HG03159 (cell line): ENCODE measurements around the gene PLXNA1.

Experiments
- ATAC-seq: cut with Tn5 transposase; IDR thresholded peaks from one replicate; pipeline ENCODE4 v1.9.1; 2021; ENCODE audit warnings: mild to moderate bottlenecking, moderate library complexity; ENCODE audit not compliant: unreplicated experiment

The PLXNA1 gene

DNA sequence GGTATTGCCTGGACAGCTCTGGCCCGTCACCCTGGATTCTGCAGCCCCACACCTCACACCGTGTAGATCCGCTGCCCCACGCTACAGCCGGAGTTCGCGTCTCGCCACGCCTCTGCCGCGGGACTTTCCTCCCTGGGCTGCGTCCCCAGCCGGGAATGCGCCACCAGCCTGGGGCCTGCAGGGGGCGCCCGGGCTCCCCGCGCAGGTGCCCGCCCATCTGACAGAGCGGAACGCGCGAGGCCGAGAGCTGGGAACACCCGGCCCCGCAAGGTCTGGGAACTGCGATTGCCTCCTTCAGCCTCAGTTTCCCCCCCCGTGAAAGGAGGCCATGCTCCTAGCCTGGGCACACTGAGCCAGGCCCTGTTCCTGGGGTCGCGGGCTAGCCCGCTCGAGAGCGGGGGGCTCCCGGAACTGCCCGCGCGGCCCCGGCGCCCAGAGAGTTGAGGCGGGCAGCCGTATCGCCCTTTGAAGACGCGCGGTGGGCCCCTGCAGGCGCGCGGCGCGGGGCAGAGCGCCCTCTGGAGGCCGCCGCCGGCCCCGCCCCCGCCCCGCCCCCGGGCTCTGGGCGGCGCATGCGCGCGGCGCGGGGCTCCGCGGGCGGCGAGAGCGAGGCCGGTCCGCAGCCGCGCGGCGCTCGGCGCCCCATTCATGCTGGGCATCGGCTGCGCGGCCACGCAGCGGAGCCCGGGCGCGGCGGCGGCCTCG, at the start of gene PLXNA1:
Gene PLXNA1 (plus strand): TSS at position 645 of the 705 bp plus-strand sequence. CDS start 5,479 bp downstream, outside the sequence.
- peak; percentile 58 for ATAC-seq

DNA sequence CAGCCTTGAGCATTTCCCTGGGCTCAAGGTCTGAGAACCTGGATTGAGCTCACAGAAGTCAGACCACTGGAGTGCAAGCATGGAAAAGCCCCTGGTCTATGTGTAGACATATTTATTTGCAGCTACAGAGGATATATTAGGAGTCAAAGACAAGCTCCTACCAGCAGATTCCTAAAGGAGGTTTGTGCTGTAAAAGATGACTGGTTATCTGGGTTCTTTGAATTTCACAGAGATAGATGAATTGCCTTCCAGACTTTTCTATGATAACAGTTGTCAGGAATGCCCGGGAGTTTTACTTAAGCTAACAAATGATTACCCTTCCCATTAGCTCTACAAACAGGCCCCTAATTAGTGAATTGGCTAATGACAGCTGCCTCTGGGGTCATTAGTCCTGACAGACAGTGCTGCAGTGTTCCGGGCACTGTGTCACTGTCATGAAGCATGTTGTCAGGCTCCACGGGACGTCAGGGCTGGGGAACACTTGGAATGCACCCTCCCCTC, 48.8 kb upstream of the PLXNA1 start:
- no peak for ATAC-seq

DNA sequence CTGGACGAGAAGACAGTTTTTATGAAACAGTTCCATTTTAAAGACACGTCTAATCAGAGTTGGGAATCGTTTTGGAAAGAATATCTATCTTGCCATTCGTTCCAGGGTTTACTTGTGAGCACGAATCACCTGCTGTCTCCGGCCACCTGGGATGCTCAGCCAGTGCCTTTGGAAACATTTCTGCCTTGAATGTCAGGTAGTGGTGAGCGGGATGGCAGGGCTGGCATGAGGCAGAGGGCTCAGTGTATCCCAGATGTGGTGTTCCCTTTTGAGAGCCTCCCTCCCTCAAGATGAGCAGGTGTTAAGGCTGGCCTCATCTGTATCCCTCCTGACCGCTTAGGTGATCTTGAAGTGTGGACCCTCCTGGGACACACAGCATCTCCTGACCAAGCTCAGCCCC, 47.9 kb upstream of the PLXNA1 start:
- no peak for ATAC-seq

- no peak for ATAC-seq
Measured at GRCh38 chr3:126935756-126936509, 47.0 kb upstream of the PLXNA1 start.

DNA sequence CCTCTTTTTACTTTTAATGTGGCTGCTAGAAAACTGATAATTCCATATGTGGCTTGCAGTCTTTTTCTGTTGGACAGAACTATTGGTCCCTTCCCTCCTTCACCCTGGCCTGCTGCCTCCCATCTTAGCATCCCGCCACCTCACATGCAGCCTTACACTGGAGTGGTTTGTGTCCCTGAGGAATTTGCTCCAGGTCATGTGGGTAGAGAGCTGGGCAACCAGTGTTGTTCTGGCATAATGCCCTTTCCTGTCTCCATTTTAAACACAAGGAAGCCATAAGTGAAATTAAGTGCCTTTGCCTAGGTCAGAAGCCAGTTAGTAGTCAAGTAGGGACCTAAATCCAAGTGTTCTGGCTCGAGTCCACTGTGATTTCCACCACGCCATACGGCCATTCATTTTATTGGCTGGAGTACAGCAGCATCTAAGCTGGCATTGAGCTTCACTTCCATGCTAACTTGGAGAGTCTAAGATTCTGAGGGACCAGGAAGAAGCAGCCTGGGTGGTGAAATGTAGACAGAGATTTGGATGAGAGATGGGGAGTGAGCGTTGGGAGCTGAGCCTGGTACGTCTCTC, 46.0 kb upstream of the PLXNA1 start:
- no peak for ATAC-seq

GRCh38 chr3:126937533-126937932, 45.4 kb upstream of the PLXNA1 start:
- ATAC-seq, result no peak

- no peak for ATAC-seq
Measured at GRCh38 chr3:126937973-126938372, 44.9 kb upstream of the PLXNA1 start.

DNA sequence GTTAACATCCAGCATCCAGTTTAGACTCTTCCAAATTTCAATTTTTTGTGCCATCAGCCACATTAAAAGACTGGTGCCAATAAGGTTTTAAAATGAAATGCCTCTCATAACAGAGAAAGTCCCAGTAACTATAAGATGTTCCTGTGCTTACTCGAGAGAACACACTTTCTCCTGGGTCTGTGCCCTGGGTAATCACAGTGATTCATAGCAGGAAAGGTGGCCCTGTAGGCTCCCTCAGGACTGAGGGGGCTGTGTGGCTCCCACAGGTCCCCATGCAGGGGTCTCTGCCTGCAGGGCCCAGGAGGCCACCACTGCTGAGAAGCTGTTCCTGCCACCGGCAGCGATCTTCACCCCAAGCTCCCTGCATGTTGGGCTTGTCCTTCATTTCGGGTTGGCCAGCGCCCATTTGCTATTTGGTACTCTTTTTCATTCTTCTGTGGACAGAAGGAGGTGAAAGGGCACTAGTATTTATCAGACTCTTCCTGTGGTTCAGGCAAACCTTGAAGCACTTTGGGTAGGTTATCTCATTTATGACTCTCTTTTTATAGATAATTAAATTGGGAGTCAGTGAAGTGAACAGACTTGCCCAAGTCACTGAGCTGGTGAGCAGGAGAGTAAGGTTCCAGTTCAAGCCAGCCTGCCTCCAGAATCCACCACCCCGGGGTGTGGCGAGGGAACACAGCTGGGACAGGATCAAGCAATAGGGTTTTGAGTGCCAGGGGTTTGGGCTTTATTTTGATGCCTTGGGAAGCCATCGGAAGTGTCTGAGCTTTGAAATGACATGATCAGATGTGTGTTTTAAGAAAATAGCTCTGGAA, 44.2 kb upstream of the PLXNA1 start:
- ATAC-seq, result no peak

GRCh38 chr3:126939338-126939718, 43.6 kb upstream of the PLXNA1 start:
- ATAC-seq, result no peak

GRCh38 chr3:126939733-126940132, 43.2 kb upstream of the PLXNA1 start:
- no peak for ATAC-seq

DNA sequence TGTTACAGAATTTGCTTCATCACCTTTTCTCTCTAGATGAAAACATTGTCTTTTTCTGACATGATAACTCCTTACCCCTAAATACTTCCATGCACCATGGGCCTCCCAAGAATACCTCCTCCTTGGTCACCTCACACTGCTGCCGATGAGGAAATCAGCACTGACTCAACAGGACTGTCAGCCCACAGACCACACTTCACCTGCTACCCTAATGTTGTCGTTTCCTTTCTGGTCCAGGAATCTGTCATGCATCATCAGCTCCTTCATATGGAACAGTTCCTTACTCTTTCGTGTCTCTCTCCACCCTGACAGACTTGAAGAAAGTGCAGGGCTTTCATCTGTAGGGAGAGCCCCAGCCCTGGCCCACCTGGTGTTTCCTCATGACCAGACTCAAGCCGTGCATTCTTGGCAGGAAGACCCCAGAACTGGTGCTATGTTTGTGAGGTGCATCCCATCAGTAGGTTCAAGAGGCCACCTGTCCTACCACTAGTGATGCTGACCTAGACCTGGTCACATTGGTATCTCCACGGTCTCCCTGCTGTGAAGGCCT, 41.1 kb upstream of the PLXNA1 start:
- ATAC-seq, result no peak

DNA sequence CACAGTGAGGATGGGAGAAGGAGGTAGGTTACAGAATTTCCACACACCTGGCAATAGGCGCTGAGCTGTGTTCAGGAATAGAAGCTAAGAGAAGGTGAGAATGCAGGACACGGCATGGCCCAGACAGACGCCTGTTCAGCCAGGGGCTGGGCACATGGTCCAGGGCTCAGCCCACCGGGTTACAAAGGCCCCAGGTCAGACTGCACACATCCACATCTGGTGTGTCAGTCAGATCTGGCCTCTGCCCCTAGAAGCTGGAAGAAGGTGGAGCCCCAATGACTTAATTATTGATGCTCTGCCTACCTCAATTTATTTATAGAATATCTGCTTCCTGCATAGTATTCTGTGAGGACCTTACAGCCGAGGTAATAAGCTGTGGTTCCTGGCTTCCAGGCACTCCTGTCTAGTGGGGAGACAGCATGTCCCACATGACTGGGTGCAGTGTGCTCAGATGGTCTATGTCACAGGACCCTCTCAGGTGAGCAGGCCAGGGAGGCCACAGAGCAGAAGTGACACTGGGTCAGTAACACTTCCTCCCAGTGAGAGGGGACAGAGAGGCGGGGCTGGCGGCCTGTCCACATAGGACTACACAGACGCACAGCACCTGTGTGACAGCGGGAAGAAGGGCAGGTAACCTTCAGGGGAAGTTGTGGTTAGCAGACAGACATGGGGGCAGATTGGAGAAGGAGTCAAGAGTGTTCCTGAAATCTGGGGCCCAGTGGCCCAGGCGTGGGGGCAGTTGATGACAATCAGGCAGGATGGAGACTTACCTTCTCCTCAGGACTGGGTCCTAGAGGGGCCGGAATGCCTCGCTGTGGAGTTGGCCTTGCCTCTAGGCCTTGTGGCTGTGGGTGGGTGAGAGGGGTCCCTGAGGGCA, 38.6 kb upstream of the PLXNA1 start:
- no peak for ATAC-seq

DNA sequence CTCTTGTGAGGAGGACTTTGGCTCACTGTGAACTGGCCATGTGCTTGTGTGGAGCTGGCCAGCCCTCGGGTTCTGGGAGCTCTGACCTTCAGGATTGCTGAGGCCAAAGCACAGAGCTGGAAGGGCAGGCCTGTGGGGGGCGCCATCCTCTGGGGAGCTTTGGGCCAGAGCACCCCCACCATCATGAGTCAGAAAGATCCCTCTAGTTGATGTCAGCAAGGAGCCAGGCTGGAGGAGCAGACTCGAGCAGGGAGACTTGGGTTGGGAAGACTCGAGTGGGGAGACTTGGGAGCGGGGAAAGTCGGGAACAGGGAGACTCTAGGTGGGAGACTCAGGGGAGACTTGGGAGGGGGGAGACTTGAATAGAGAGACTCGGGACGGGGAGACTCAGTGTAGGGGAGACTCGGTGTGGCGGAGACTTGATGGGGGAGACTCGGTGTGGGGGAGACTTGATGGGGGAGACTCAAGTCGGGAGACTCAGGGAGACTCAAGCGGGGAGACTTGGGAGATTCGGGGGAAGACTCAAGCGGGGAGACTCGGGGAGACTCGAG, 37.7 kb upstream of the PLXNA1 start:
- no peak for ATAC-seq

DNA sequence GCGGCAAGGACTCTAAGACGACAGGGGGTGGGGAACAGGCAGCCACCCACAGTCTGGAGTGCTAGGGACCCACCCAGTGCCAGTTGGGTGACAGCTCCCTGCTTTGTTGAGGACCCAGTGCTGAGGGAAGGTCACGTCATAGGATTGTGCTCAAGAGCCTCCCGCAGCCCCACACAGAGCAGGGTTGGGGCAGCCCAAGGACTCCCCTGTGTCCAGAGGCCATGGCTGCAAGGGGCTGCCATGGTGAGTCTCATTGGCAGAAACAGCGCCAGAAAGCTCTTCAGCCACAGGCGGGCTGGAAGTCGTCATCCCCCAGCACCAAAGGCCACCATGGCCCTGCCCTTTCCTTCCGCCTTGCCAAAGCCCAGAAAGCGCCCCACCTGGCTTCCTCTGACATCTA, 37.0 kb upstream of the PLXNA1 start:
- ATAC-seq, result no peak

GRCh38 chr3:126946405-126946804, 36.5 kb upstream of the PLXNA1 start:
- no peak for ATAC-seq

- ATAC-seq, result no peak
Measured at GRCh38 chr3:126947429-126947828, 35.5 kb upstream of the PLXNA1 start.

GRCh38 chr3:126948980-126949535, 33.9 kb upstream of the PLXNA1 start:
- ATAC-seq, result no peak

DNA sequence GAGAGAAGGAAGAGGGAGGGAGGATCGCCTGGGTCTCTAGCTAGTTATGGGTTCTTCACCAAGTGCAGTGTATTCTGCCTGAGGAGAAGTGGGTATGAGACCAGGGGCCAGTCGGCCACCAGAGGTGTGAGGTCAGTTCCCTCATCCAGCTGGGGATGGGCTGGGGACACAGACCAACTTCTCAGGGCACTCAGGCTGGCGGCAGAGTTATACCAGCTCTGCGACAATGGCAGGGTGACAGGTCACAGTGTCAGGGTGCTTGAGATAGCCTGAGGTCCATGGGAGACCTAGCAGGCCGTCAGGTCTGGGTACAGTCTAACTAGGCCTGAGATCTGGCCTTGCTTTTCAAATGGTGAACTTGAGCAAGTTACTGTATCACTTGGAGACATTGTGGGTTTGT, 31.4 kb upstream of the PLXNA1 start:
- no peak for ATAC-seq

GRCh38 chr3:126952261-126952982, 30.5 kb upstream of the PLXNA1 start:
- ATAC-seq, result no peak
